Right hindlimb (tissue), 1 donor: ENCODE data around the gene ST7L.

ENCODE experiments used
- DNase-seq: peaks from one replicate; pipeline ENCODE4 v3.0.0-alpha.2; 2018

ST7L gene

DNA sequence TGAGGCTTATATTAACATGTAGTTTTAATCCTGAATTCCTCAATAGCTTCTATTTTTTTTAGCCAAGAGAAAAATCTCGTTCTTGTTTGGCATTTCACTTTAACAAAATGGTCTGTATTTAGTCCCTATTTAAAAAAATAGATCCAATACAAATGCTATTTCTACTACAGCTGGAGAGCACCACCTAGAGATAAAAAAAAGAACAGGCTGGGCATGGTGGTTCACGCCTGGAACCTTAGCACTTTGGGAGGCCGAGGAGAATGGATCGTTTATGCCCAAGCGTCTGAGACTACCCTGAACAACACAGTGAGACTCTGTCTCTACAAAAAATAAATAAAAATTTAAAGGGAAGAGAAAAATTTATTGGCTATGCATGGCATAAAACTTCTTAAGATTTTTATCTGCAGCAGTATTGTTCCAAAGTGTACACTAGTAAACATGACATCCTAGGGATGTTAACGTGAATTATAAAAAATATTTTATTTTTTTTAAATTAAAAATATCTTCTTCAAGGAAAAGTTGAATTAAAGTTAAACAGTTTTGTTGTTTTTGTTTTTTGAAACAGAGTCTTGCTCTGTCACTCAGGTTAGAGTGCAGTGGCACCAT, 4.4 kb downstream of the ST7L start:
- DNase-seq: no peak

DNA sequence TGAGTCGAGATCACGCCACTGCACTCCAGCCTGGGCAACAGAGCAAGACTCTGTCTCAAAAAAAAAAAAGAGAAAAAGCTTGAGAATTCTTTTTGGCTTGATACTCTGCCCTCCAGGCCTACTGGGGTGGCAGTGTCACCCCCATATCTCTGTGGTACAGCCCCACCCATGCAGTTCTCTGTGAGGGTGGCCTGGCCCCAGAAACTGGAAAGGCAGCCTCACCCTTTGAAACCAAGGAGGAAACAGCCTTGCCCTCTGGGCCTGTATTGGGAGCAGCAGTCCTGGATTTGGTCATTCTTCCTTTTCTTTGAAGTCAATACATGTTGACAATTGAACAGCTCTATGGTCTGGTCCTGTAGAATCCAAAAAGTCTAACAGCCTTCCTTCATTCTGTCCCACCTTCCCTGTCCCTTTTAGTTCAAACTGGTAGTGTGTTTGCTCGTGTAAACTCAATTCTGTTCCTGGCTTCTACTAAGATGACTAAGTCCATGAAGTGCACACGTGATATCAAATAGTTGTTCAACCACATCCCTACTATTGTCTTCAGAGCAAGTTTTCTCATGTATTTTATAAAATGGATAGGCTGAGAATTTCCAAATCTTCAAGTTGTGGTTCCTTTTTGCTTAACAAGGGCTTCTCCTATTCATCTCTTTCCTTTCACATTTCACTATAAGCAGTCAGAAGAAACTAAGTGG, 13.2 kb downstream of the ST7L start:
- DNase-seq: no peak

DNA sequence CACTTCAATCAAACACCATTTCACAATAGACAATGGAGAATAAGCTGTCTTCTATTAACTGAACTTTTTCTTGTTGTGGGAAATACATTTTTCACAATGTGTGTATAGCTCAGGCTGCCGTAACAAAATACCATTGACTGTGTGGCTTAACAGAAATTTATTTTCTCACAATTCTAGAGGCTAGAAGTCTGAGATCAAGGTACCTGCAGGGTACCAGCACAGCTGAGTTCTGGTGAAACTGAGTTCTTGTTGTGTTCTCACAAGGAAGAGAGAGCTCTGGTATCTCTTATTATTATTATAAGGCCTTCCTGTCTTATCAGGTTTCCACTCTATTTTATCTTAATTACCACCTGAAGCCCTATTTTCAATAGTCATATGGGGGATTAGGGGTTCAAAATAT, 15.4 kb downstream of the ST7L start:
- DNase-seq: no peak

DNA sequence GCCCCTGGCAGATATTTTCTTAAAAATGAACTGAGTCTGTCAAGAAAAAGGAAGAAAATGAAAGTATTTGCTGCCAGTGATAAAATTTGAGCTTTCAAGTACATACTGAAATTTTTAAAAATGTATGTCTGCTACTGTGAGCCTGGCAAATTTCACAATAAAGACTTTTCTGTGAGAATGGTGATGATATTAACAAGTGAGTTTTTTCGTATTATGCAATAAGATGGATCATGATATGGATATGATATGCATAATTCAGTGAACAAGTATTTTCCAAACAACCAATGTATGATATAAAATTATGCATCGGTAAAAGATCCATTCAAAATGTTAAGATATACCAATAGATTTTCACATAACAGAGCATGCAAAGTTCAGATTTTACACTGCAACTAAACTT, 15.9 kb downstream of the ST7L start:
- DNase-seq: no peak

DNA sequence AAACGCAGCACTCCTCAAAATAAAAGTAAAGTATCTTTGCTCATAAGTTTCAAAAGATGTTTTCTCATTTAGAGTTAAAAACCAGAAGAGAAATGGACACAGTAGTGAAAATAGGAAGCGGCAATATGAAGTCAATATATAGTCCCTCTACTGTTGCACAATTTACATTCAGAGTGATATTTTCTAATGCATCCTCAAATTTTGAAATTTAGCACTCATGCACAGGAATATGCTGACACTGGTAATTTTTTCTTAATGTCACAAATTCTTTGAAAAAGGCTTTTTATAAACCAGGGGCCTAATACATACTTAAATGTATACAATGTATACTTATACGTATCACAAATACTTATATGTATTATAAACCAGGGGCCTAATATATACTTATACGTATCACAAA, 19.5 kb downstream of the ST7L start:
- DNase-seq: no peak

DNA sequence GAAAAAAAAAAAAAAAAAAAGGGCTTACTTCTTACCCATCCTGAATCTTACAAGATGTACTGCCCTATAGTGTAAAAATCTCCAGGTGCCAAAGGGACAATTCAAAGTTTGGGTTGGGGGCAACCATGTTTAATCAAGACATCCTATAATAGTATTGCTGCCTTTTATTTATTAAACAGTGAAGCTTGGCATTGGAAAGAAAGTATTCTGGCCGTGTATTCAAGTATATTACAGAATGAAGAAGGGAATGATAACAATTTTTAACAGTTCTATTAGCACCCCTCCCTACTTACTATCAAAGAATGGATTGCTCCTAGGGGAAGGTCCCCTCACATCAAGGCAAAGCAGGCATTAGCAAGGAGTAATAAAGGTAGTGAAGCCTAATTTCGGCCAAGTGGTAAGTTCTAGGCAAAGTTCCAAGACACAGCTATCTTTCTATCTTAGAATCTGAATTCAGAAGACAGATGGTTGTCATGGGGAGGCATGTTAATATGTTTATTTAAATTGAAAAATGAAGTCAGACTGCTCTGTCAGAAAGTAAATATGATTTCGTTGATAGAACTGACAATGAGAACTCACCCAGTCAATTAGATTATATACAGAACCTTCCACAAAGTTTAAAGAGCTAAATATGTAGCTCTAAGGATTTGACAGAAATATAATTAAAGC, 24.6 kb downstream of the ST7L start:
- DNase-seq: no peak

DNA sequence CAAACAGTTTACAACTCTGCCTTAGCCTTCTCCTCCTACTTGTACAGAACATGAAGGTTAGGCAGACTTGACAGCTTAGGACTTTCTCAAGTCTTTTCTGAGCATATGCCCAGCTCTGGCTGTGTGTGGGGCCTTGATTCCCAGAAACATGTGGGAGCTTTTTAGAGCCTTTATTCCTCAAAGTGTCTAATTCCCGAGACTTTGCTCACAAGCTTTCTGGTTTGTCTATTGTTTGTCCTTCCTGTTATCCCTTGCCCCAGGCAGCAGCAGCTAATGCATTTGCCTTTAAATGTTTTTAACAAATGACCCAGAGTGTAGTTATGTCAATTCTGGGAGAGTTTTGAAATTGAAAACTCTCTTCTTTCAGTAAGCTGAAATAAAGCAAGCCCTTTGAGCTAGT, 29.2 kb downstream of the ST7L start:
- DNase-seq: no peak

DNA sequence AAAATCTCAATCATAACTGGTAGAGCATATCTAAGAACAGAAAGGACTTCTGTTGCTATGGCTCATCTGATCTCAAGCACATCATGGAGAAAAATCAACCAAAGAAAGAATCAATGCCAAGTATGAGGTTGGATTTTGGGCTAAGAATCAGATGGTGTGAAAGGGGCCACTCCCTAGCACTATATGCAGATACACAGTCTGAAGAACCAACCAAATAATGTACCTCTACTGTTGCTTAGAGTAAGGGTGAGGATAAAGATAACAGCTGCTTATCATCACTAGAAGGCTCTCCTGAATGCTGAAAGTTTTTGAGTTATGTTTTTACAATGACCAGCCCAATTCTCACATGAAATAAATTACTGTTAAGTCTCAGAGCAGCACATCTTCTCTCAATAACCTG, 35.6 kb downstream of the ST7L start:
- DNase-seq: no peak

DNA sequence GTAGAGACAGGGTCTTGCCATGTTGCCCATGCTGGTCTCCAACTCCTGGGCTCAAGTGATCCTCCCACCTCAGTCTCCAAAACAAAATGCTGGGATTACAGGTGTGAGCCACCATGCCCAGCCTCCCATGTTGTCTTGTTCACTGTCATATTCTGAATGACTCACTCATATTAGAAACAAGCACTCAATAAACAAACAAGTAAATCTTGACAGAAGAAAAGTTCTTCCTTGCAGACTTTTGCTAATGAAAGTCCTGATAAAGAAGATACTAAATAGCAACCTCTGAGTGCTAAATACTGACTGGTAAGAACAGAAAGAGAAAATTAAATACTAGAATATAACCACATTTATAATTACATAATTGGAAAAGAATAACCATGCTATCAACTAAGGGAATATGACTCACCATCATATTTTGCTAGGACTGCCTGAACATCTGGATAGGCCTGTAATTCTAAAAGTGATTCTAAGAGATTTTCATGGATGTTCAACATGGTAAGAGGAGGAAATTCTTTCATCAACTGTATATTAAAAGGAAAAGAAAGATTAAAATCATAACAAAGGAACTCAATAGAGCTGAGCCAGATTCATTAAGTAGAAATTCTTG, 37.3 kb downstream of the ST7L start:
- DNase-seq: no peak

DNA sequence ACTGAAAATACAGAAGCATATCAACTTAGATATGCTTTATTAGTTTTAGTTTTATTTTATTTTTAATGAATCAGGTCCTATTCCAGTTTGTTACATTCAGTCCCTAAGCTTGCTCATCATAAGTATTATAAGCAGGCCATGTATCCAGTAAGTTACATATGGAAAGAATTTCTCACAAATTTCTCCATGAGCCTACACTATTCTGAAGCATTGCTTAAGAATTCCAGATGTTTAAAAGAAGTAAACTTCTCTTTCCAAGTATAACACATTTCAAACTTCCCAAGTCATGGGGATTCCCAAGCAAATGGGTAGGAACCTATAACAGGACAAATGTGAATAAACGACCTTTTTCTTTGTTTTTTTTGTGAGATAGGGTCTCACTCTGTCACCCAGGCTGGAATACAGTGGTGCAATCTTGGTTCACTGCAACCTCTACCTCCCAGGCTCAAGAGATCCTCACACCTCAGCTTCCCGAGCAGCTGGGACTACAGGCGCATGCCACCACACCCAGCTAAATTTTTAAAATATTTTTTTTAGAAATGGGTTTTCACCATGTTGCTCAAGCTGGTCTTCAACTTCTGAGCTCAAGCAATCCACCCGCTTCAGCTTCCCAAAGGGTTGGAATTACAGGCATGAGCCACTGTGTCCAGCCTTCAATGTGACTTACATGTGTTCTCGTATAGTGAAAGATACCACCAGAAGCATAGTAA, 39.0 kb downstream of the ST7L start:
- no peak for DNase-seq

DNA sequence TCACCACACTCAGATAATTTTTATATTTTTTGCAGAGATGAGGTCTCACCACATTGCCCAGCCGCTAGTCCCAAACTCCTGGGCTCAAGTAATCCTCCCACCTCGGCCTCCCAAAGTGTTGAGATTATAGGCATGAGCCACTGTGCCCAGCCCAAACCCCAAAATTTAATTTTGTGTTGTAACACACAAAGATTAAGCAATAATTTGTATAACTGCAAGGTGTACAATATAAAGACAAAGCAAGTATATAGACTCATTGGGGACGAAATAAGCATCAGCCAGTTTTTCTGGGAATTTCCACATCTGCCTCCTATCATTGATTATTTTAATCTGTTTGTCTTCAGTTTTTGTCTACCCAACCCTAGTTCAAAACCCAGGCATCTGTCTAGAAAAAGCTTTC, 42.7 kb downstream of the ST7L start:
- no peak for DNase-seq

DNA sequence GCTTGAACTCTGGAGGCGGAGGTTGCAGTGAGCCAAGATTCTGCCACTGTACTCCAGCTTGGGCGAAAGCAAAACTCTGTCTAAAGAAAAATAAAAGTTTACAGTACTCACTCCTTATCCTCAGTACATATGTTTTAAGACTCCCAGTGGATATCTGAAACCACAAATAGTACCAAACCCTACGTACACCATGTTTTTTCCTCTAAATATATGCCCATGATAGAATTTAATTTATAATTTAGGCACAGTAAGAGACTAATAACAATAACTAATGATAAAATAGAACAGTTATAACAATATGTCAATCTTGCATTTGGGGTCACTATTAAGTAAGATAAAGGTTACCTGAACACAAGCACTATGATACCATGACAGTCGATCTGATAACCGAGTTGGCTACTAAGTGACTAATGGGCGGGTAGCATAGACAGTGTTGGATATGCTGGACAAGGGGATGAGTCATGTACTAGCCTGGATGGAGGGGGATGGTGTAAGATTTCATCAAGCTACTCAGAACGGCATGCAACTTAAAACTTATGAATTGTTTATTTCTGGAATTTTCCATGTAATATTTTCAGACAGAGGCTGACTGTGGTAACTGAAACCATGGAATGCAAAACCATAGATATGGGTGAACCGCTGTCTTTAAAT, 43.7 kb downstream of the ST7L start:
- DNase-seq: no peak

DNA sequence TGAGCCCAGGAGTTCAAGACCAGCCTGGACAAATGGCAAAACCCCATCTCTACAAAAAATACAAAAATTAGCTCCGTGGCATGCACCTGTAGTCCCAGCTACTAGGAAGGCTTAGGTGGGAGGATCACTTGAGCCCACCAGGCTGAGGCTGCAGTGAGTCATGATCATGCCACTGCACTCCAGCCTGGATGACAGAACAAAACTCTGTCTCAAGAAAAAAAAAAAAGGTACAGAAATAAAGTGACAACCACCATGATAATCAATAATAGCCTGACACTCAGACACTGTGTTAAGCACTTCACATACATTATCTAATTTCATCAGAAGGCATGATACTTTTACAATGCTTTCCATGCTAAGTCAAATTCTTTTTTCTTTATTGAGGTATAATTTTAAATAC, 53.1 kb downstream of the ST7L start:
- no peak for DNase-seq

DNA sequence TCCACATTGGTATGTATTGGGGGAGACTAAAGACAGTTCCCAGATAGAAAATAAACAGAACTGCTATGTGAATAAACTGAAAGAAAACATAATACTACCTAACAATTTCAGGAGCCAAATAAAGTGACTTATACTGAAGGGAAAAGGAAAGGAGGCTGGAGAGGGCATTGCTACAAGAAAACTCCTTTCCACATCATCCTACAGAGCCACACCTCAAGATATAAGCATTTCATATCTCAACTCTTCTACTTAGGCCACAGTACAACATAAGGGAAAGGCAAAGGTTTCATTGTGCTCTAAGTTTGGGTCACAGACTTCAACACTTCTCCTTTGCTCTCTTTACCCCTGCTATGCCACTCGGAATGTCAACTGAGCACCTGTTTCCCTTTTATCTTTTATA, 54.9 kb downstream of the ST7L start:
- no peak for DNase-seq

DNA sequence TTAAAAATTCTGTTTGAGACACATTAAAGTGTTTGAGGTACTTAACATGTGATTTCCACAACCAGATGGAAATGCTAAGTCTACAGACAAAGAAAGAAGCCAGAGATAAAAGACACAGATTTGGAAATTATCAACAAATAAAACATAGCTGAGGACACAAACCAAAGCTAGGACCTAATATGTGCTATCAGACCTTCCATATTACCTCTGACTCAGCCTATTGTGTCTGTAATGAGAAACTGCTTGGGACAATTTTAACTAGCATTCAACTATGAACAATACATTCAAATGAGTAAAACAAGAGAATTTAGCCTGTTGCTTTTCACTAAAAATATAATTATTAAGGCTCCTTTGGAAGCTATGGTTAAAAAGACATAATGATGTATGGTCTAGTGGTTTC, 55.6 kb downstream of the ST7L start:
- DNase-seq: no peak

DNA sequence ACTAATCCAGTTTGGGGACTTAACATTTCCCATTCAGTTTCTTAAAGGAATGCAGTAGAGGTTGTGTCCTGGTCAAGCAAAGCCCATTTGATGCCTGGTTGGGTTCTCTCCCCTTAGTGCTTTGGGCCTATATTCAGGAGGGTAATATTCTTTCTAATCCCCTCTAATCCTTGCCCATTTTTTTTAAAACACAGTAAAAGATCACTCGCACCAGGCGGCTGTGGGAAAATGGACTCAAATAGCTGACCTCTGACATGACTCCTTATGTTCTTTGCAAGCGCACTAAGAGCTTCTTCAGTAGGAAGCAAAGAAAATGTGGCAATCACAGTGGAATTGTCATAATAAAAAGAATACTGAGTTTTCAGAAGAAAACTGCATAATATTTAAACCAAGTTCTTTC, 60.3 kb downstream of the ST7L start:
- DNase-seq: no peak

DNA sequence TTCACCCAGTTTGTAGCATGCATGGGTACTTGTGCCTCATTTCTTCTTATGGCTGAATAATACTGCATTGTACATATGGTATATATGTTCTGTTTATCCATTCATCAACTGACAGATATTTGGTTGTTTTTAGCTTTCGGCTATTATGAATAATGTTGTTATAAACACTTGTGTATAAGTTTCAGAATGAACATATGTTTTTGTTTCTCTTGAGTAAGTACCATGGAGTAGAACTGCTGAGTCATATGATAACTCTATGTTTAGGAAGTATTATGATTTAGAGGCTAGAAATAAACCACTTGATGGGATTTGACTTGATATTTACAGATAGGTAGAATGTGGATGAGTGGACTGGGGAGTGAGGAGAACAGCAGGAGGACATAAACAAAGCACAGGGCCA, 61.6 kb downstream of the ST7L start:
- DNase-seq: no peak

DNA sequence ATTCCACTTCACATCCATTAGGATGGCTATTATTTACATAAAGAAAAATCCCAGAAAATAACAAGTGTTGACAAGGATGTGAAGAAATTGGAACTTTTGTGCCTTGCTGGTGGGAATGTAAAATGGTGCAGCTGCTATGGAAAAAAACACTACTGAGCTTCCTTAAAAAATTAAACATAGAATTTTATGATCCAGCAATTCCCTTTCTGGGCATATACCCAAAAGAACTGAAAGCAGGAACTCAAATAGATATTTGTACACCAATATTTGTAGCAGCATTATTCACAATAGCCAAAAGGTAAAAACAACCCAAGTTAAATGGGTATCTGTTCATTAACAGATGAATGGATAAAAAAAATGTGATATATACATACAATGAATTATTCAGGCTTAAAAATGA, 64.5 kb downstream of the ST7L start:
- no peak for DNase-seq

DNA sequence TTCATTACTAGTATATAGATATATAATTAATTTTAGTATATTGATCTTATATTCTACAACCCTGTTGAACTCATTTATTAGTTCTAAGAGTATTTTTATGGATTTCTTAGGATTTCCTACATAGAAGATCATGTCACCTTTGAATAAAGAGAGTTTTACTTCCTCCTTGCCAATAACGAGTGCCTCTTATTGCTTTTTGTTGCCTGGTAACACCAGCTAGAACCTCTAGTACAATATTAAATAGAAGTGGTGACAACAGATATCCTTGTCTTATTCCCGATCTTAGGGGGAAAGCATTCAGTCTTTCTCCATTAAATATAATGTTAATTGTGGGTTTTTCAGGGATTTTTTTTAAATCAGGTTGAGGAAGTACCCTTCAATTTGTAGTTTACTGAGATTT, 69.4 kb downstream of the ST7L start:
- DNase-seq: no peak

DNA sequence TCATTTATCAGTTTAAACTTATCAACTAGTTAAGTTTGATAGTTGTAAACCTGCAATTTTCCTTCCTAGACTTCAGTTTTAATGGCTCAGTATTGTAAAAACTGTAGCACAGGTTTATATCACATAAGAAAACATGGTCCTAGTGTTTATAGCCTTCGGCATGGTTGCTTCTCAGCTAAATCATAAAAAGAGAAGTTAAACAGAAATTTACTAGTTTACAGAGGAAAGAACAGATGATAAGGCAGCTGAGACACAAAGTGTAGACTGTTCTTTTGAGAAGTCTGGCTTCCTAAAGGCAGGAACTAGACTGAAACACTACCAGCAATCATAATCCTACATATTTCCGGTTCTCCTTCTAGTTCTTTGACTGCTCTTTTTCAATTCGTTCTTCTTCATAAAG, 70.4 kb downstream of the ST7L start:
- no peak for DNase-seq

DNA sequence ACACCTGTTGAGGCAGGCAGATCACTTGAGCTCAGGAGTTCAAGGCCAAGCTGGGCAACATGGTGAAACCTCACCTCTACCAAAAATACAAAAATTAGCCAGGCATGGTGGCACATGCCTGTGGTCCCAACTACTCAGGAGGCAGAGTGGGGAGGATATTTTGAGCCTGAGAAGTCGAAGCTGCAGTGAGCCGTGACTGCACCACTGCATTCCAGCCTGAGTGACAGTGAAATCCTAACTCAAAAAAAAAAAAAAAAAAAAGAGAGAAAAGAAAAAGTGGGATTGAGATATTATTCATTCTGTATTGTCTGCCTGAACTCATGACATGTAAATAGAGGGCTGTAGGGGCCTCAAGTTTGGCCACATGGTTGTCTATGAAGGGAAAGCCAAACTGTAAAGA, 72.9 kb downstream of the ST7L start:
- no peak for DNase-seq

DNA sequence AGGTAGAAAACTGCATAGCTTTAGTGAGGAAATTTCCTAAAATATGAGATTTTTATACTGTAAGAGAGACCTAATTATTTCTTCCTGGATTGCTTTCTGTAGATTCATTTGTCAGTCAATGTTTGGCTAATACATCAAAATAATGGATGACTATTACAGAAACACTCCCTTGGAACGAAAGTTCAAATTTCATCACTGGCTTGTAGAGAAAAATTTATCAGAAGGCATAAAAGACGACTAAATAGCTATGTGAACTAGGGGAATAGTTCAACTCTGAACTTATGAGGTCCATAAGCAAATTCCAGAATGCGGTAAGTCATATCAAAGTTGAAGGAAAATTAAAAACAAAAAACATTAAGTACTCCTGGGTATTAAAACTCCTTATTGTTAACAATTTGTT, 74.2 kb downstream of the ST7L start:
- no peak for DNase-seq
